Measurements from ENCODE around the gene URAD.

- no peak for TF ChIP-seq POLR2A (IDR thresholded peaks at IDR 0.05)
- TF ChIP-seq, protein P1, sequence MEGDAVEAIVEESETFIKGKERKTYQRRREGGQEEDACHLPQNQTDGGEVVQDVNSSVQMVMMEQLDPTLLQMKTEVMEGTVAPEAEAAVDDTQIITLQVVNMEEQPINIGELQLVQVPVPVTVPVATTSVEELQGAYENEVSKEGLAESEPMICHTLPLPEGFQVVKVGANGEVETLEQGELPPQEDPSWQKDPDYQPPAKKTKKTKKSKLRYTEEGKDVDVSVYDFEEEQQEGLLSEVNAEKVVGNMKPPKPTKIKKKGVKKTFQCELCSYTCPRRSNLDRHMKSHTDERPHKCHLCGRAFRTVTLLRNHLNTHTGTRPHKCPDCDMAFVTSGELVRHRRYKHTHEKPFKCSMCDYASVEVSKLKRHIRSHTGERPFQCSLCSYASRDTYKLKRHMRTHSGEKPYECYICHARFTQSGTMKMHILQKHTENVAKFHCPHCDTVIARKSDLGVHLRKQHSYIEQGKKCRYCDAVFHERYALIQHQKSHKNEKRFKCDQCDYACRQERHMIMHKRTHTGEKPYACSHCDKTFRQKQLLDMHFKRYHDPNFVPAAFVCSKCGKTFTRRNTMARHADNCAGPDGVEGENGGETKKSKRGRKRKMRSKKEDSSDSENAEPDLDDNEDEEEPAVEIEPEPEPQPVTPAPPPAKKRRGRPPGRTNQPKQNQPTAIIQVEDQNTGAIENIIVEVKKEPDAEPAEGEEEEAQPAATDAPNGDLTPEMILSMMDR (IDR thresholded peaks at IDR 0.05): no peak
These were observed 25.0 kb upstream of the URAD start for GRCh38 chr13:28013482-28013881.
